HG02571 (cell line): ENCODE results near the gene CDHR3.
"Not testable (repeated sequence)": the region's sequence is repeated elsewhere in the genome, so short reads cannot be mapped to it uniquely, and the experiment has no call there.

ENCODE experiments used
- ATAC-seq: cut with Tn5 transposase; IDR thresholded peaks from one replicate; pipeline ENCODE4 v1.9.1; 2021; ENCODE audit warnings: mild to moderate bottlenecking, moderate library complexity; ENCODE audit not compliant: unreplicated experiment

The CDHR3 gene

GRCh38 chr7:105990727-105991453 lies 27.8 kb downstream of the CDHR3 start:
- no peak for ATAC-seq

- ATAC-seq, result no peak
These were observed 29.8 kb downstream of the CDHR3 start for GRCh38 chr7:105992905-105993304.

DNA sequence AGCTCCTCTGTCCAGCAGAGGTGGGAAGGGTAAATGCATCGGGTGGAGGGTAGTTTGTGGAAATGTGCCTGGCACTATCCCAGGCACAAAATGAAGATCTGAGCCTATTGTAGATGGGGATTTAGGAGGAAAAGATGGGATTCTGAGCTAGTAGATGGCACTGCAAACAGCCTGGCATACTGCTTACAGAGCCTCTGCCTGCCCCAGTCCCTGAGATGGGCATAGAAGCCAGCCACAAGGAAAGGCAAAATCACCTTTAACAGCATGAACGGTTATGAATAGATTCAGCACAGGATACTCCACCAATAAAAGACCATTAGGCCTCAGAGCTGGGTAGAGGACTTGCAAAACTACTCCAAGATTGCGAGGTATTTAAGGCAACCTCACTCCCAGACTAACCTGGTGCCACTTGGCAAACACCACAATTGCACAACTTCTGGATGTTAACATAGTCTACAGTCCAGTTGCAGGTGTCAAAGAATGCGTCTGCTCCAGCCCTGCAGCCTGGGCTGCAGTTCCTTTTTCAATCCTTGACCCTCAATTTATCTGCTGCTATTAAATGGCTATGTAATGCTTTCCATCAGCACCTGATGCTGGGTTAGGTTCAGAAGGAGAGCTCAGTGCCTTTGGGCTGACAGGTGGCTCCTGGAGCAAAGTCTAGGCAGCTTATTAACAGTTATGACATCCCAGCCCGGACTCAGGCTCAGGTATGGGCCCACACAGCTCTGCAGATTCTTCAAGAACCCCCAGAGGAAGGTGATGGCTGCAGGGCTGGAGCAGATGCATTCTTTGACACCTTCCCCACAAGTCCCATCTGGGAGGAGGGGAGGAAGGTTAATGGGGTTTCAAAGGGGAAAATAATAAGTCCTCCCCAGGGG lies 34.0 kb downstream of the CDHR3 start:
- ATAC-seq, result no peak

DNA sequence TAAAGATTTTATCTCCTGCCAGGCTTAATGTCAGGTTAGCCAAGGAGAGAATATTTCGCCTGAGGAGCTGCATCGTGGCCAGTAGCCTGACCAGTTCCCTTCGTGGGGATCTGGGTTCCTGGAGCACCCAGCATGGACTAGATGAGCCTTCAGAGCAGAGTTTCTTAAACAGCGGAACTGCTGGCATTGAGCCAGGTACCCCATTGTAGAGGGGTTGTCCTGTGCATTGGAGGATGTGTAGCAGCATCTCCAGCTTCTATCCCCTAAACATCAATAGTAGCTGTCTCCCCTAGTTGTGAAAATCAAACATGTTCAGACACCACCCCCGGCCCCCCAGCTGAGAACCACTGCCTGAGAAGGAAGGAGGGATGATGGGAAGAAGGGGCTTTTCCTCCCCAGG lies 36.2 kb downstream of the CDHR3 start:
- ATAC-seq, result no peak

- no peak for ATAC-seq
These were observed 38.1 kb downstream of the CDHR3 start for GRCh38 chr7:106001196-106001595.

GRCh38 chr7:106001886-106002285 lies 38.8 kb downstream of the CDHR3 start:
- no peak for ATAC-seq

- no peak for ATAC-seq
These were observed 40.5 kb downstream of the CDHR3 start for GRCh38 chr7:106003525-106004064.

DNA sequence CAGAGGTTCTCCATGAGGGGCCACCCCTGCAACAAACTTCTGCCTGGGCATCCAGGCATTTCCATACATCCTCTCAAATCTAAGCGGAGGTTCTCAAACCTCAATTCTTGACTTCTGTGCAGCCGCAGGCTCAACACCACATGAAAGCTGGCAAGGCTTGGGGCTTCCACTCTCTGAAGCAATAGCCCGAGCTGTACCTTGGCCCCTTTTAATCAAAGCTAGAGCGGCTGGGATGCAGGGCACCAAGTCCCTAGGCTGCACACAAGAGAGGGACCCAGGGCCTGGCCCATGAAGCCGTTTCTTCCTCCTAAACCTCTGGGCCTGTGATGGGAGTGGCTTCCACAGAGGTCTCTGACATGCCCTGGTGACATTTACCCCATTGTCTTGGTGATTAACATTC lies 43.8 kb downstream of the CDHR3 start:
- no peak for ATAC-seq

GRCh38 chr7:106007796-106008195 lies 44.7 kb downstream of the CDHR3 start:
- ATAC-seq, result not testable (repeated sequence)

DNA sequence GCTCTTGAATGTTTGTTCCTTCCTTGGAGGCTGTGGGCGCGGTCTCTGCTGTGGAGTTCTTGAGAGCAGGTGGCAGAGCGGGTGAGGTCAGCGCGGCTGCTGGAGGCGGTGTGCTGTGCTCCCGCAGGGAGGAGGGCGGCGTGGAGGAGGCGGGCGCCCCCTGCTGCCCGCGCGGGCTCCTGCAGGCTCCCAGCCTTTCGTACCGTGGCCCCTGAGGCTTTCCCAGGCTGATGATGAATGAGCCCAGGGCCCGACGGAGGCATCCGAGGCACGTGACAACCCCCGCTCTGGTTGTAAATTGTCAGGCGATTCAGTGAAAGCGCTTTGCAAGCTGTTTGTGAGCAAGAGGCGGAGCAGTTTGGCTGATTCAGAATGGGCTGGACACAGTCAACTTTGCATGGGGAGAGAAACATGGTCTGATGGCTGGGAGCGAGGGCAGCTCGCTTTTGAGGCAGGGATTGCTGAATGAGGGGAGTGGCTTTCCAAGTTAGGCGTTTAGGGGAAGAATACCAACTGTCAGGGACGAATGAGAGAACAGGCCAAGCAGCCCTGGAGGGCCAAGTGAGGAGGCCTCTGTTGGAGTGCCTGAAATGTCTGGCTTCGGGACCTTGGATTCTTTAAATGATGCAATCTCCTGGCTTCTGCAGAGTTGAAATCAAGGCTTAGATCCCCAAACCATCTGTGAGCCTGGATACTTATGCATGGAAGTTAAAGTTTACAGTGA lies 46.6 kb downstream of the CDHR3 start:
- ATAC-seq, result peak; percentile 90

- ATAC-seq, result no peak
These were observed 47.3 kb downstream of the CDHR3 start for GRCh38 chr7:106010331-106010730.

GRCh38 chr7:106010866-106011265 lies 47.8 kb downstream of the CDHR3 start:
- no peak for ATAC-seq

GRCh38 chr7:106012184-106012583 lies 49.1 kb downstream of the CDHR3 start:
- ATAC-seq, result no peak

- no peak for ATAC-seq
These were observed 49.9 kb downstream of the CDHR3 start for GRCh38 chr7:106012935-106013439.

DNA sequence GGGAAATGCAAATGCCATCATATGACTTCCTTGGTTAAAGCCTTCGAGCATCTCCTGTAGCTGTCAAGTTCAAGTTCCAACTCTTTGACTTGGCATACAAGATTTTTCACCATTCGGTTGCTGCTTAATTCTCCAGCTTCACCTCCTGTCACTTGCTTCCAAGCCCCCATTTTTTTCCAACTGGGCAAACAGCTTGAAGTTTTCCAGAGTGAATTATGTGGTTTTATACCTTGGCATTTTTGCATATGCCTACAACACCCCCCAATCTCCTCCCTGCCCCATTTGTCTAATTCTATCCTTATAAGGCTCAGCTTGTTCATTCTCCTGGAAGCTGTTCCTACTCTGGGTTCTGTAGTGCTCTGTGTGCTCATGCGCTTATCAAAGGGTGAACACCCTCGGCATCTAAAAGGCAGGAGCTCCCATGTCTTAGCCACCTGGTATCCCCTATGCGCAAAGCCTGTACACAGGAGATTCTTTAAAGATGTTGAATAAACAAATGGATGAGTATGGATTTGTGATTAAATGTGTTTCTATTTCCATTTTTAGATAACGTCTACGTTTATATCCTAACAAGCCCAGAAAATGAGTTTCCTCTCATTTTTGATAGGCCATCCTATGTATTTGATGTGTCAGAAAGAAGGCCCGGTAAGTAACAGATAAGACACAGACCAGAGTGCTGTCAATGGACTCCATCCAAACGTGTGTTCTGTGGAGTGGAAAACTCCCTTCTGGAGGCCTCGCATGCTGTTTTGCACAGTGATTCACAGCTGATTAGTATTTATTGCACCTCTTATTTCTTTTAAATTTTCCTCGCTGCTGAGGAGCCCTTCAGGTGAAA lies 52.5 kb downstream of the CDHR3 start:
- no peak for ATAC-seq

- ATAC-seq, result no peak
These were observed 53.3 kb downstream of the CDHR3 start for GRCh38 chr7:106016331-106016730.

DNA sequence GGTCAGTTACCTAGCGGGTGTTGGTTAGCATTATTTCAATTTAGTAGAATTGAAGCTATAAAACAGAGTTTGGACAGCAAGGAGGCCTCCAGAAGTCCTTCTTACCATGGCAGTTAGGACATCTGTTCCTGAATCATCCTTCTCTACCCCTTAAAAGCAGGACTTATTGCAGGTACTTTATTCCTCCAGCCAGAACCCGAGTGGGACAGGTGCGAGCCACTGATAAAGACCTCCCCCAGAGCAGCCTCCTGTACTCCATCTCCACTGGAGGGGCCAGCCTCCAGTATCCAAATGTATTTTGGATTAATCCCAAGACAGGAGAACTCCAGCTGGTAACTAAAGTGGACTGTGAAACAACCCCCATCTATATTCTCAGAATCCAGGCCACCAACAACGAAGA lies 54.6 kb downstream of the CDHR3 start:
- no peak for ATAC-seq

DNA sequence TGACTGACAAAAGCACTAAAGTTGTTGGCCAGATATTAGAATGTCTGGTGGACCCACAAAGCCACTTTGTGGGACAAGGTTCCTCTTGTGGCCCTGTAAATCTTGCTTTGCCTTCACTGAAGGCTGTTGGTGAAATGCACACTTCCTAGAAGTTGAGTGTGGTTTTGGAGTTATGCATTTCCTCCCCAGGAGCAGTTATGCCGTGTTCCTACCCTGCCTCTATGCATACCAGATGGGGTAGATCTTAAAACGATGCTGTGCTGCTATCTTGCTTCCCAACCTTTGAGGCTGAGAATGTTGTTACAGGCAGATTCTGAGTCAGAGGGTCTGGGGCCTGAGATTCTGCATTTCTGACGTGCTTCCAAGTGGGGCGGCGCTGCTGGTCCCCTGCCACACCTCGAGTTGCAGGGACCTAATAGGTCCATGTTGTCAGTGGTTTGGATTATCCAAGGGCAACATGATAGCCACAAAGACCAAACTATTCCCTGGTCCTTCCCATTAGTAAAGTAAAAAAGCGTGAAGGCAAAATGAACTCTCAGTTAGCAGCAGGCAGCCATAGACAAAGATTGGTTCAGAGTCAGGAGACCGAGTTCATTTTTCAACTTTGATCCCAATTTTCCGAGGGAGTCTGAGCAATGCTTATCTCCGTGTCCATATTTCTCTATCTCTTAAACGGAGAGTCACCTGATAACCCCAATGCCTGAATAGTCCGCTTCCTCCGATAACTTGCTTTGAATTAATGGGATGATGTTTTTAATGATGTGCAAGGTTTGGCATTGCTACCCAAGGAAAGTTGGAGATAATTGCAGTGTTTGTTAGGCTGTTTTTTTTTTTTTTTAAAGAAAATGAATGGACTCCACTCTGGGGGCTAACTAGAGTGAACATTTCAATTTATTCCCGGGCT lies 55.8 kb downstream of the CDHR3 start:
- no peak for ATAC-seq

DNA sequence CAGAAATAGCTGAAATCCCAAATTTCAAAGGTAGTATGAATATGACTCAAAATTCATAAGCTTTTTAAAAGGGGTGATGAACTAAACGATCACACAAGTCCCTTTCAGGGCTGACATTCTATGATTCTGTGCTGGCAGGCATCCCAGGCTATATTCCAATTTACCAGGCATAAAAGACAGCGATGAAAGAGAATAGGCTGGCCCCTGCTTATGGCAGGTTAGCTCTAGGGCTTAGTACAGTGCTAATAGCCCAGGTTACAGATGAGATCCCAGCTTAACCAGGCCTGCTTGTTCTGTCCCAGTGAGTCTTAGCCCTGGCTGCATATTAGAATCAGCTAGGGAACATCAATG lies 56.4 kb downstream of the CDHR3 start:
- no peak for ATAC-seq
